HEK293 (cell line): ENCODE measurements around the gene KLHL22.

Source experiments
- ZNF138 ChIP-seq: fragments of 450-650 bp; formaldehyde crosslinking; IDR thresholded peaks from 2 replicates; pipeline ENCODE4 v1.5.1; 2016; ENCODE audit warnings: missing biosample characterization, missing genetic modification characterization, borderline replicate concordance
- ZNF202 ChIP-seq: fragments of 450-650 bp; formaldehyde crosslinking; IDR thresholded peaks from 2 replicates; pipeline ENCODE4 v1.5.1; 2016; ENCODE audit warnings: missing biosample characterization, missing genetic modification characterization, borderline replicate concordance
- ZNF24 ChIP-seq: fragments of 450-650 bp; formaldehyde crosslinking; IDR thresholded peaks from 2 replicates; pipeline ENCODE4 v1.5.1; 2016; ENCODE audit warnings: missing biosample characterization, missing genetic modification characterization
- ZNF311 ChIP-seq: fragments of 450-650 bp; formaldehyde crosslinking; IDR thresholded peaks from 2 replicates; pipeline ENCODE4 v1.5.1; 2017; ENCODE audit warnings: missing biosample characterization, missing genetic modification characterization, borderline replicate concordance
- ZNF366 ChIP-seq: fragments of 450-650 bp; formaldehyde crosslinking; conservative IDR thresholded peaks from 2 replicates; pipeline ENCODE4 v1.5.1; 2016; ENCODE audit warnings: missing biosample characterization, missing genetic modification characterization
- ZNF510 ChIP-seq: fragments of 450-650 bp; formaldehyde crosslinking; IDR thresholded peaks from 2 replicates; pipeline ENCODE4 v1.5.1; 2018; ENCODE audit warnings: mild to moderate bottlenecking, missing genetic modification characterization, missing biosample characterization; ENCODE audit not compliant: insufficient replicate concordance
- TF ChIP-seq, protein P1 (sequence below): fragments of 450-650 bp; formaldehyde crosslinking; IDR thresholded peaks from 2 replicates; pipeline ENCODE4 v1.5.1; 2016; ENCODE audit warnings: missing biosample characterization, missing genetic modification characterization
- TF ChIP-seq, protein P2 (sequence below): fragments of 450-650 bp; formaldehyde crosslinking; IDR thresholded peaks from 2 replicates; pipeline ENCODE4 v1.5.1; 2016; ENCODE audit warnings: missing biosample characterization, missing genetic modification characterization
- TF ChIP-seq, protein P3 (sequence below): fragments of 450-650 bp; formaldehyde crosslinking; IDR thresholded peaks from 2 replicates; pipeline ENCODE4 v1.5.1; 2017; ENCODE audit warnings: missing biosample characterization, missing genetic modification characterization
- TF ChIP-seq, protein P4 (sequence below): fragments of 450-650 bp; IDR thresholded peaks from 2 replicates; pipeline ENCODE4 v1.5.1; 2018; ENCODE audit warnings: missing biosample characterization, missing genetic modification characterization

DNA sequence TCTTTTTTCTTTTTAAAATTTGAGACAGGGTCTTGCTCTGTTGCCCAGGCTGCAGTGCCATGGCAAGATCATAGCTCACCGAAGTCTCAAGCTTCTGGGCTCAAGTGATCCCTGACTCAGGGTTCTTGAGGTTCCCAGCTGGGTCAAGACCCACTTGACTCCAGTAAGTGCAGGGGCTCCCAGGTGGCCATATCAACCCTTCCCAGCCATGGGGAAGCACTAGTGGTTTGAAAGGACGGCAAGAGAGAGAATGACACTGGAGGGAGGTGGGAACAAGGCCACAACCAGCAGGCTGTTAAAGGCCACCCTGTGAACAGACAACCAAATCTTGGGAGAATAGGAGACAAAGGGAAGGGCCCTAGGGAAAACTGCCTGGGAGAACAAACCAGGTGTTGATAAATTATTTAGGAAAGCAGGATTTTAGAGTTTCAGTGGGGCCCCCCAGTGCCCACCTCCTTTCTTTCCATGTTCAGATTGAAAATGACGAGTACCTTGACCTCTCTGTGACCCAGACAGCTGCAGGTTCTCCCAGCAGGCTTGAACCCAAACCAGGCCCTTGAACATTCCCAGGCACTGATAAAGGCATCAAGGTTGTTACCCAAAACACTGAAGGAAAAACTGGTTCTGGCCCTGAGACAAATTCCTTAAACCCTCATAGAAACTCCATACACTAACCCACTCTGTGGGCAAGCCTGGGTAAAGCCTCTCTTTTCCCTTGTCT, 28.8 kb downstream of the KLHL22 start:
- TF ChIP-seq, protein P1, sequence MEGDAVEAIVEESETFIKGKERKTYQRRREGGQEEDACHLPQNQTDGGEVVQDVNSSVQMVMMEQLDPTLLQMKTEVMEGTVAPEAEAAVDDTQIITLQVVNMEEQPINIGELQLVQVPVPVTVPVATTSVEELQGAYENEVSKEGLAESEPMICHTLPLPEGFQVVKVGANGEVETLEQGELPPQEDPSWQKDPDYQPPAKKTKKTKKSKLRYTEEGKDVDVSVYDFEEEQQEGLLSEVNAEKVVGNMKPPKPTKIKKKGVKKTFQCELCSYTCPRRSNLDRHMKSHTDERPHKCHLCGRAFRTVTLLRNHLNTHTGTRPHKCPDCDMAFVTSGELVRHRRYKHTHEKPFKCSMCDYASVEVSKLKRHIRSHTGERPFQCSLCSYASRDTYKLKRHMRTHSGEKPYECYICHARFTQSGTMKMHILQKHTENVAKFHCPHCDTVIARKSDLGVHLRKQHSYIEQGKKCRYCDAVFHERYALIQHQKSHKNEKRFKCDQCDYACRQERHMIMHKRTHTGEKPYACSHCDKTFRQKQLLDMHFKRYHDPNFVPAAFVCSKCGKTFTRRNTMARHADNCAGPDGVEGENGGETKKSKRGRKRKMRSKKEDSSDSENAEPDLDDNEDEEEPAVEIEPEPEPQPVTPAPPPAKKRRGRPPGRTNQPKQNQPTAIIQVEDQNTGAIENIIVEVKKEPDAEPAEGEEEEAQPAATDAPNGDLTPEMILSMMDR (tag by site-specific recombination): no peak
- TF ChIP-seq ZNF138 (tag by site-specific recombination): no peak
- TF ChIP-seq, protein P2, sequence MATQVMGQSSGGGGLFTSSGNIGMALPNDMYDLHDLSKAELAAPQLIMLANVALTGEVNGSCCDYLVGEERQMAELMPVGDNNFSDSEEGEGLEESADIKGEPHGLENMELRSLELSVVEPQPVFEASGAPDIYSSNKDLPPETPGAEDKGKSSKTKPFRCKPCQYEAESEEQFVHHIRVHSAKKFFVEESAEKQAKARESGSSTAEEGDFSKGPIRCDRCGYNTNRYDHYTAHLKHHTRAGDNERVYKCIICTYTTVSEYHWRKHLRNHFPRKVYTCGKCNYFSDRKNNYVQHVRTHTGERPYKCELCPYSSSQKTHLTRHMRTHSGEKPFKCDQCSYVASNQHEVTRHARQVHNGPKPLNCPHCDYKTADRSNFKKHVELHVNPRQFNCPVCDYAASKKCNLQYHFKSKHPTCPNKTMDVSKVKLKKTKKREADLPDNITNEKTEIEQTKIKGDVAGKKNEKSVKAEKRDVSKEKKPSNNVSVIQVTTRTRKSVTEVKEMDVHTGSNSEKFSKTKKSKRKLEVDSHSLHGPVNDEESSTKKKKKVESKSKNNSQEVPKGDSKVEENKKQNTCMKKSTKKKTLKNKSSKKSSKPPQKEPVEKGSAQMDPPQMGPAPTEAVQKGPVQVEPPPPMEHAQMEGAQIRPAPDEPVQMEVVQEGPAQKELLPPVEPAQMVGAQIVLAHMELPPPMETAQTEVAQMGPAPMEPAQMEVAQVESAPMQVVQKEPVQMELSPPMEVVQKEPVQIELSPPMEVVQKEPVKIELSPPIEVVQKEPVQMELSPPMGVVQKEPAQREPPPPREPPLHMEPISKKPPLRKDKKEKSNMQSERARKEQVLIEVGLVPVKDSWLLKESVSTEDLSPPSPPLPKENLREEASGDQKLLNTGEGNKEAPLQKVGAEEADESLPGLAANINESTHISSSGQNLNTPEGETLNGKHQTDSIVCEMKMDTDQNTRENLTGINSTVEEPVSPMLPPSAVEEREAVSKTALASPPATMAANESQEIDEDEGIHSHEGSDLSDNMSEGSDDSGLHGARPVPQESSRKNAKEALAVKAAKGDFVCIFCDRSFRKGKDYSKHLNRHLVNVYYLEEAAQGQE (tag by site-specific recombination): no peak
- no peak for TF ChIP-seq ZNF24
- no peak for TF ChIP-seq ZNF510 (tag by site-specific recombination)
- TF ChIP-seq ZNF311 (tag by site-specific recombination): no peak
- no peak for TF ChIP-seq ZNF202
- TF ChIP-seq, protein P3, sequence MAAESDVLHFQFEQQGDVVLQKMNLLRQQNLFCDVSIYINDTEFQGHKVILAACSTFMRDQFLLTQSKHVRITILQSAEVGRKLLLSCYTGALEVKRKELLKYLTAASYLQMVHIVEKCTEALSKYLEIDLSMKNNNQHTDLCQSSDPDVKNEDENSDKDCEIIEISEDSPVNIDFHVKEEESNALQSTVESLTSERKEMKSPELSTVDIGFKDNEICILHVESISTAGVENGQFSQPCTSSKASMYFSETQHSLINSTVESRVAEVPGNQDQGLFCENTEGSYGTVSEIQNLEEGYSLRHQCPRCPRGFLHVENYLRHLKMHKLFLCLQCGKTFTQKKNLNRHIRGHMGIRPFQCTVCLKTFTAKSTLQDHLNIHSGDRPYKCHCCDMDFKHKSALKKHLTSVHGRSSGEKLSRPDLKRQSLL (tag by site-specific recombination): no peak
- TF ChIP-seq, protein P4, sequence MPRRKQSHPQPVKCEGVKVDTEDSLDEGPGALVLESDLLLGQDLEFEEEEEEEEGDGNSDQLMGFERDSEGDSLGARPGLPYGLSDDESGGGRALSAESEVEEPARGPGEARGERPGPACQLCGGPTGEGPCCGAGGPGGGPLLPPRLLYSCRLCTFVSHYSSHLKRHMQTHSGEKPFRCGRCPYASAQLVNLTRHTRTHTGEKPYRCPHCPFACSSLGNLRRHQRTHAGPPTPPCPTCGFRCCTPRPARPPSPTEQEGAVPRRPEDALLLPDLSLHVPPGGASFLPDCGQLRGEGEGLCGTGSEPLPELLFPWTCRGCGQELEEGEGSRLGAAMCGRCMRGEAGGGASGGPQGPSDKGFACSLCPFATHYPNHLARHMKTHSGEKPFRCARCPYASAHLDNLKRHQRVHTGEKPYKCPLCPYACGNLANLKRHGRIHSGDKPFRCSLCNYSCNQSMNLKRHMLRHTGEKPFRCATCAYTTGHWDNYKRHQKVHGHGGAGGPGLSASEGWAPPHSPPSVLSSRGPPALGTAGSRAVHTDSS: no peak
- TF ChIP-seq ZNF366 (tag by site-specific recombination): no peak
